Mucosa of descending colon (tissue), 3 donors: ENCODE data around the gene DHTKD1. TPM values are rescaled to one million over a fixed set of nuclear protein-coding genes. Genes with fewer than 3 reads are reported as not detected.

ENCODE experiments used
- ATAC-seq: fragments of 200-7000 bp; cut with Tn5 transposase; one replicate; pipeline ENCODE4 v1.9.1; 2020; ENCODE audit warnings: mild to moderate bottlenecking, moderate library complexity
- DNase-seq, 3 donors: peaks; one replicate each; pipeline ENCODE4 v3.0.0-alpha.2; 2020
- H3K36me3 ChIP-seq: fragments of 200-600 bp; one replicate; pipeline ENCODE4 v1.8.0; 2021; ENCODE audit warnings: low read depth, mild to moderate bottlenecking
- H3K4me1 ChIP-seq: fragments of 200-600 bp; one replicate; pipeline ENCODE4 v1.8.0; 2021; ENCODE audit warnings: low read depth, mild to moderate bottlenecking
- H3K4me3 ChIP-seq: fragments of 200-600 bp; one replicate; pipeline ENCODE4 v1.8.0; 2021; ENCODE audit warnings: mild to moderate bottlenecking
- H3K9me3 ChIP-seq: fragments of 200-600 bp; one replicate; pipeline ENCODE4 v1.8.0; 2021; ENCODE audit warnings: mild to moderate bottlenecking
- intact Hi-C, 2 donors: fragments of 100-400 bp; cut with DNase I in 1 of 2; cut with micrococcal nuclease in 1 of 2; formaldehyde crosslinking; loops; one replicate each; pipeline versions ENCODE4 v1.11.0 to v1.11.1; 2022; cut with DNase I, micrococcal nuclease
- total RNA-seq, 3 donors: library from RNA; stranded (reverse); fragmentation: NEBNext Ultra II Directional in 2 of 3; extraction: Animal tissue kit (Norgen Biotek cat#: 25700) in 2 of 3; gene quantifications; one replicate each; pipeline versions ENCODE4 v1.2.1 to v1.2.4, GENCODE V29; 2021 to 2023
- TF ChIP-seq, protein P1 (sequence below): fragments of 200-600 bp; IDR thresholded peaks from one replicate; pipeline ENCODE4 v1.8.0; 2022; ENCODE audit warnings: antibody characterized with exemption, mild to moderate bottlenecking
- donor health status: DM: no; HTN: no; CAD: no; lungs with moderate emphysema.
- donor health status: DM: no; HTN: no; CAD: no.
- donor health status: DM: no; HTN: yes; CAD: no.

Gene DHTKD1
- total RNA-seq, 3 donors from 2014 or later, result 23.8 to 33.5 (median 27.6) TPM

DNA sequence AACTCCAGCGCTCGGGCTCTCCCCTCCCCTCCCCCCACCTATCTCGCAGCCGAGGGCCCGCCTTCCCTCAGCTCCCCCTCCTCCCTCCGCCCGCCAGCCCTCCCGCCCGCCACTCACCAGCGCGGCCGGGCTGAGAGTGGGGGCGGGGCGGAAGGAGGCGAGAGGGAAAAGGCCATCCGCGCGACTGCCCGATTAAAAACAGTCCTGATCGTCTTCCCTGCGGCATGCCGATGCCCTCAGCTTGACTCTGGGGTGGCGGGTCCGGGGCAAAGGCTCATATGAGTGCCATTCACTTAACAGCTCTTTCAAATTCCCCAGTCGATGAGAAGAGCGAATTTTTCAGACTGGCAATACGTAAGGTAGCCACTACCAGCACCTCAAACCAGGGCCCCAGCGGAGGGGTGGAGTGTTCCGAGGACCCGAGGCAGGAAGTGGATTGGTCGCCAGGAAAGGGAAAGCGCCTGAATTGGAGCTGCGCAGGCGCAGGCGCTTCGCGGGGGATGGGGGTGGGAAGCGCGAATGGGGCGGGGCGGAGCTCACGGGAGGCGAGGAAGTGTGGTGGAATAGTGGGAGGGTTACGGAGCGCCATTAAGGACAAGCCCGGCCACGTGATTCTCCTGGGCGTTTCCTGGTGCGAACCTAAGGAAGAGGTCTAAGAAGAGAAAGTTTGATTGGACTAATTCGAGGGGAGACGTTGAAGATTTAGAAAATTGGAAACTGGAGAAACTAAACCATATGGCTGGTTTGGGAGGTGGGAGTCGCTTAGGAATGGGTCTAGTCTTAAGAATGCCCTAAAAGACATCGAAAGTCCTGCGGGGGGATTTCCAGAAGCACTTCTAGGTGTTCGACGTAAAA, 25.7 kb upstream of the DHTKD1 start, which contains the start of gene UPF2:
TSS of gene UPF2 (minus strand) at position 13 of the 855 bp plus-strand sequence. CDS start 7,386 bp downstream, outside the sequence.
- H3K4me3 ChIP-seq, result peak within 1 kb of the TSS; percentile 96
- H3K4me1 ChIP-seq, result peaks cover 11% of the 10 kb centered on the region
- TF ChIP-seq, protein P1, sequence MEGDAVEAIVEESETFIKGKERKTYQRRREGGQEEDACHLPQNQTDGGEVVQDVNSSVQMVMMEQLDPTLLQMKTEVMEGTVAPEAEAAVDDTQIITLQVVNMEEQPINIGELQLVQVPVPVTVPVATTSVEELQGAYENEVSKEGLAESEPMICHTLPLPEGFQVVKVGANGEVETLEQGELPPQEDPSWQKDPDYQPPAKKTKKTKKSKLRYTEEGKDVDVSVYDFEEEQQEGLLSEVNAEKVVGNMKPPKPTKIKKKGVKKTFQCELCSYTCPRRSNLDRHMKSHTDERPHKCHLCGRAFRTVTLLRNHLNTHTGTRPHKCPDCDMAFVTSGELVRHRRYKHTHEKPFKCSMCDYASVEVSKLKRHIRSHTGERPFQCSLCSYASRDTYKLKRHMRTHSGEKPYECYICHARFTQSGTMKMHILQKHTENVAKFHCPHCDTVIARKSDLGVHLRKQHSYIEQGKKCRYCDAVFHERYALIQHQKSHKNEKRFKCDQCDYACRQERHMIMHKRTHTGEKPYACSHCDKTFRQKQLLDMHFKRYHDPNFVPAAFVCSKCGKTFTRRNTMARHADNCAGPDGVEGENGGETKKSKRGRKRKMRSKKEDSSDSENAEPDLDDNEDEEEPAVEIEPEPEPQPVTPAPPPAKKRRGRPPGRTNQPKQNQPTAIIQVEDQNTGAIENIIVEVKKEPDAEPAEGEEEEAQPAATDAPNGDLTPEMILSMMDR, result peak; percentile 8
- ATAC-seq, result peak; percentile 95
- H3K36me3 ChIP-seq, result no peaks in the 10 kb centered on the region
- DNase-seq, result peak; percentile 98 to 99 (median 99)
- no peaks in the 10 kb centered on the region for H3K9me3 ChIP-seq
- intact Hi-C loops, result no loop called here

DNA sequence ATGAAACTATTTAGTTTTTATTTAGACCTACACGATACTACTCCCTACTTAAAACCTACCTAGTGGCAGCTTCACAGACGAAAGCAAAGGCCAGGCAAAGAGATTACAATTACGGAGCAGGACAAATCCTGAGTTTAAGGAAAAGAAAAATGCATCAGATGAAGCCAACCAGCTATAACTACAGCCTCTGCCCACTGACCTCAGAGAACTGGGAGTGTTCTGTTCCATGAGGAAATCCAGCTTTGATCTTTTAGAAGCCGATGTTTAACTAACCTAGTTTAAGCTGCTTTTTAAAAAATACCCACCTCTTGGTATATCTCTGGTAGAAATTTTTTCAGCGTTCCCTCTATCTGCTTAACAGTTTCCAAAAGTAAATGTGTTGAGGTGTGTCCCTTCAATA, 23.2 kb upstream of the DHTKD1 start:
- no peak overlapping the region for H3K4me3 ChIP-seq
- DNase-seq, result no peak
- TF ChIP-seq, protein P1, result no peak
- H3K36me3 ChIP-seq, result no peaks in the 10 kb centered on the region
- no peaks in the 10 kb centered on the region for H3K9me3 ChIP-seq
- ATAC-seq, result no peak
- peaks cover 11% of the 10 kb centered on the region for H3K4me1 ChIP-seq
- intact Hi-C loops, result no loop called here

DNA sequence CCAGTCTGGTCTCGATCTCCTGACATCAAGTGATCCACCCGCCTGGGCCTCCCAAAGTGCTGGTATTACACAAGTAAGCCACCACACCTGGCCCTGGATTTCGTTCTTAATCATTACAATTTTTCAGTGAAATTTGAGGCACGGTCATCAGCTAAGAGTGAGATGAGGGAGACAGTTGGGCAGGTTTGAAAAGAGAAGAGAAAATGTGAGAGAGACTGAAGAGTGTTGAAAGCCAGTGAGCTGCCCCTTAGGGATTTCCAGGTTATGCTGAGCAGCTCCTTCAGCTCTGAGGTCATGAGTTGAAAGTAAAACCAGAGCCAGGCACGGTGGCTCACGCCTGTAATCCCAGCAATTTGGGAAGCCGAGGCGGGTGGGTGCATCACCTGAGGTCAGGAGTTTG, 20.2 kb upstream of the DHTKD1 start:
- no peak overlapping the region for H3K4me3 ChIP-seq
- DNase-seq (no peak), ATAC-seq (no peak)
- H3K4me1 ChIP-seq, result no peaks in the 10 kb centered on the region
- H3K36me3 ChIP-seq, result no peaks in the 10 kb centered on the region
- intact Hi-C loops, result no loop called here
- H3K9me3 ChIP-seq, result no peaks in the 10 kb centered on the region
- TF ChIP-seq, protein P1, result no peak

DNA sequence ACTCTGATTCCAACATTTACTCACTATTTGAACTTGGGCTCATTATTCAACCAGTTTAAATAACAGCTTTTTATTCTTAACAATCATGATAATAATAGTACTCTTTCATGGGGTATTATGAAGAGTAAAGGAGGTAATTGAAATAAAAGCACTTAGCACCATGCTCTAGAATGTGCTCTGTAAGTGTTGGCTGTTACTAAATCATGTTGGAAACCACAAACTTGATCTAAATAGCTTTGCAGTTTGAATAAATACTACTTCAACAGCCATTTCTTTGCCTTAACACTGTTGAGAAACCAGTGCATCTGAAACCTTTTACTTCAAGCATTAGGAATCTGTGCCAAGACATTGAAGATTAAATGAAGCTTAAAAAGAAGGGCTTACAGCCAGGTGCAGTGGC, 18.2 kb upstream of the DHTKD1 start:
- Histone ChIP-seq H3K4me3 (no peak overlapping the region), H3K36me3 (no peaks in the 10 kb centered on the region), H3K9me3 (no peaks in the 10 kb centered on the region), H3K4me1 (no peaks in the 10 kb centered on the region)
- TF ChIP-seq, protein P1, result no peak
- ATAC-seq (no peak), DNase-seq (no peak)
- intact Hi-C loops, result no loop called here

DNA sequence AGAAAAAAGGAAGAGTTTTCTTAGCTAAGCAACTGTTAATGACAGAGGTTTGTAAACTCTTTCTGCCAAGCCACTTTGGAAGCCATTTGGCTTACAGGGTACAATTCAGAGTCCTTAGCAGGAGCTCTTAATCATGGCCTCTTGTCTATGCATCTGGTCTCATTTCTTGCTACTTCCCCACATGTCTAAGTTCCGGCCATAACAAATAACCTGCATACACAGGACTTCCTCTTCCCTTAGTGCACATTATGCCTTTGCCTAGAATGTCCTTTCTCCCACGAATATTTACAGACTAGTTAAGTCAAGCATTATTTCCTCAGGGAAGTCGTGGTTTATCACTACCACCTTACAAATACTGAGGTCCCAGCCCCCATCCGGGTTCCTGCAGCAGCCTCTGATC, 17.5 kb upstream of the DHTKD1 start:
- ATAC-seq, result no peak
- Histone ChIP-seq H3K4me1 (no peaks in the 10 kb centered on the region), H3K36me3 (no peaks in the 10 kb centered on the region), H3K9me3 (no peaks in the 10 kb centered on the region), H3K4me3 (no peak overlapping the region)
- DNase-seq, result no peak
- TF ChIP-seq, protein P1, result no peak
- intact Hi-C loops, result no loop called here
